Neural cell (in vitro differentiated cells): ENCODE measurements around the gene ADD1. TPM values are rescaled to one million over a fixed set of nuclear protein-coding genes. Genes with fewer than 3 reads are reported as not detected.
"Not testable (repeated sequence)": the region's sequence is repeated elsewhere in the genome, so short reads cannot be mapped to it uniquely, and the experiment has no call there.

ENCODE experiments used
- H2AFZ ChIP-seq: fragments of 200-600, 300-800 bp; sonication (generic), shearing (Covaris generic); 2 replicates; pipeline ENCODE4 v1.6.0; 2014; ENCODE audit warnings: low read depth, mild to moderate bottlenecking, antibody characterized with exemption, low read length, moderate library complexity
- H3F3A ChIP-seq: fragments of 200-600 bp; shearing (Covaris generic); 2 replicates; pipeline ENCODE4 v1.6.1; 2016; ENCODE audit warnings: mild to moderate bottlenecking, moderate library complexity, mixed read lengths, antibody characterized with exemption, low read length; ENCODE audit not compliant: insufficient read depth, poor library complexity, severe bottlenecking
- H3K27ac ChIP-seq: fragments of 200-600, 300-800 bp; sonication (generic), shearing (Covaris generic); 2 replicates; pipeline ENCODE4 v1.5.1; 2014; ENCODE audit warnings: mild to moderate bottlenecking, low read length, moderate library complexity
- H3K27me3 ChIP-seq: fragments of 300-800, 200-600 bp; sonication (generic), shearing (Covaris generic); 2 replicates; pipeline ENCODE4 v1.6.0; 2014; ENCODE audit warnings: mild to moderate bottlenecking, low read depth, low read length, moderate library complexity; ENCODE audit not compliant: insufficient read depth
- H3K36me3 ChIP-seq: fragments of 300-800, 200-600 bp; sonication (generic), shearing (Covaris generic); 2 replicates; pipeline ENCODE4 v1.5.1; 2014; ENCODE audit warnings: mild to moderate bottlenecking, antibody characterized with exemption, low read length, moderate library complexity; ENCODE audit not compliant: insufficient read depth
- H3K4me2 ChIP-seq: fragments of 300-800, 200-600 bp; sonication (generic), shearing (Covaris generic); 2 replicates; pipeline ENCODE4 v1.6.0; 2014; ENCODE audit warnings: mild to moderate bottlenecking, low read length
- H3K4me3 ChIP-seq: fragments of 300-800, 200-600 bp; sonication (generic), shearing (Covaris generic); 2 replicates; pipeline ENCODE4 v1.5.1; 2014; ENCODE audit warnings: mild to moderate bottlenecking, low read length, moderate library complexity
- H3K79me2 ChIP-seq: fragments of 200-600 bp; shearing (Covaris generic); replicated peaks from 2 replicates; pipeline ENCODE4 v1.6.0; 2014; ENCODE audit warnings: mild to moderate bottlenecking, low read length, moderate library complexity; ENCODE audit not compliant: insufficient read depth
- H3K9ac ChIP-seq: fragments of 300-800, 200-600 bp; sonication (generic), shearing (Covaris generic); 2 replicates; pipeline ENCODE4 v1.6.1; 2016; ENCODE audit warnings: mild to moderate bottlenecking, low read length, mixed read lengths
- H3K9me2 ChIP-seq: fragments of 200-600 bp; shearing (Covaris generic); 2 replicates; pipeline ENCODE4 v1.6.1; 2016; ENCODE audit warnings: mild to moderate bottlenecking, low read length, mixed read lengths; ENCODE audit not compliant: insufficient read depth
- H3K9me3 ChIP-seq: fragments of 200-600, 300-800 bp; sonication (generic), shearing (Covaris generic); 2 replicates; pipeline ENCODE4 v1.6.1; 2016; ENCODE audit warnings: mild to moderate bottlenecking, mixed run types, low read length, moderate library complexity, mixed read lengths
- H4K20me1 ChIP-seq: fragments of 200-600 bp; shearing (Covaris generic); 2 replicates; pipeline ENCODE4 v1.6.1; 2016; ENCODE audit warnings: mild to moderate bottlenecking, mixed run types; ENCODE audit not compliant: insufficient read depth
- EP300 ChIP-seq: fragments of 450-650 bp; conservative IDR thresholded peaks from 2 replicates; pipeline ENCODE4 v1.6.1; 2014; ENCODE audit warnings: antibody characterized with exemption, mild to moderate bottlenecking, moderate library complexity; ENCODE audit not compliant: poor library complexity, severe bottlenecking
- EZH2 ChIP-seq: fragments of 200-600, 300-800 bp; shearing (Covaris generic), sonication (generic); IDR thresholded peaks from 2 replicates; pipeline ENCODE4 v1.6.1; 2014; ENCODE audit warnings: antibody characterized with exemption, low read length, borderline replicate concordance, mild to moderate bottlenecking; ENCODE audit not compliant: insufficient read depth, poor library complexity, severe bottlenecking
- MXI1 ChIP-seq: fragments of 450-650 bp; conservative IDR thresholded peaks from 2 replicates; pipeline ENCODE4 v1.6.1; 2014; ENCODE audit warnings: antibody characterized with exemption, mild to moderate bottlenecking; ENCODE audit not compliant: poor library complexity, severe bottlenecking
- POLR2AphosphoS5 ChIP-seq: IDR thresholded peaks from 2 replicates; pipeline ENCODE4 v1.6.1; 2012
- RAD21 ChIP-seq: fragments of 450-650 bp; conservative IDR thresholded peaks from 2 replicates; pipeline ENCODE4 v1.6.1; 2014; ENCODE audit warnings: antibody characterized with exemption, mild to moderate bottlenecking, moderate library complexity
- SMC3 ChIP-seq: fragments of 450-650 bp; conservative IDR thresholded peaks from 2 replicates; pipeline ENCODE4 v1.6.1; 2014; ENCODE audit warnings: antibody characterized with exemption, mild to moderate bottlenecking, moderate library complexity; ENCODE audit not compliant: poor library complexity
- TAF1 ChIP-seq: IDR thresholded peaks from 2 replicates; pipeline ENCODE4 v1.6.1; 2012; ENCODE audit warnings: low read depth
- polyA plus RNA-seq: library from polyadenylated mRNA; depleted of rRNA; stranded (reverse); fragments of >200 nt; gene quantifications from 2 replicates; pipeline ENCODE4 v1.2.3, GENCODE V29; 2014
- TF ChIP-seq, protein P1 (sequence below): IDR thresholded peaks from 2 replicates; pipeline ENCODE4 v1.6.1; 2012; ENCODE audit warnings: borderline replicate concordance
- TF ChIP-seq, protein P2 (sequence below): fragments of 450-650 bp; IDR thresholded peaks from 2 replicates; pipeline ENCODE4 v1.5.1; 2014; ENCODE audit warnings: antibody characterized with exemption, mild to moderate bottlenecking, moderate library complexity; ENCODE audit not compliant: poor library complexity, severe bottlenecking

ADD1 gene
- polyA plus RNA-seq, 1 donor from 2014 or later: 190 TPM

GRCh38 chr4:2937146-2937857 is 93.7 kb downstream of the ADD1 start:
- Histone ChIP-seq H3F3A (no peaks in the 10 kb centered on the region), H3K9me3 (no peaks in the 10 kb centered on the region), H2AFZ (no peak overlapping the region), H3K27me3 (no peaks in the 10 kb centered on the region), H3K79me2 (peaks cover 14% of the 10 kb centered on the region), H3K36me3 (no peaks in the 10 kb centered on the region), H3K27ac (no peak overlapping the region), H3K9ac (no peak overlapping the region), H3K4me3 (no peak overlapping the region), H4K20me1 (no peaks in the 10 kb centered on the region), H3K9me2 (no peaks in the 10 kb centered on the region), H3K4me2 (no peak overlapping the region)
- TF ChIP-seq MXI1 (no peak), SMC3 (no peak), TAF1 (no peak), POLR2AphosphoS5 (no peak), EZH2 (no peak), RAD21 (no peak), EP300 (no peak)
- TF ChIP-seq, protein P1, sequence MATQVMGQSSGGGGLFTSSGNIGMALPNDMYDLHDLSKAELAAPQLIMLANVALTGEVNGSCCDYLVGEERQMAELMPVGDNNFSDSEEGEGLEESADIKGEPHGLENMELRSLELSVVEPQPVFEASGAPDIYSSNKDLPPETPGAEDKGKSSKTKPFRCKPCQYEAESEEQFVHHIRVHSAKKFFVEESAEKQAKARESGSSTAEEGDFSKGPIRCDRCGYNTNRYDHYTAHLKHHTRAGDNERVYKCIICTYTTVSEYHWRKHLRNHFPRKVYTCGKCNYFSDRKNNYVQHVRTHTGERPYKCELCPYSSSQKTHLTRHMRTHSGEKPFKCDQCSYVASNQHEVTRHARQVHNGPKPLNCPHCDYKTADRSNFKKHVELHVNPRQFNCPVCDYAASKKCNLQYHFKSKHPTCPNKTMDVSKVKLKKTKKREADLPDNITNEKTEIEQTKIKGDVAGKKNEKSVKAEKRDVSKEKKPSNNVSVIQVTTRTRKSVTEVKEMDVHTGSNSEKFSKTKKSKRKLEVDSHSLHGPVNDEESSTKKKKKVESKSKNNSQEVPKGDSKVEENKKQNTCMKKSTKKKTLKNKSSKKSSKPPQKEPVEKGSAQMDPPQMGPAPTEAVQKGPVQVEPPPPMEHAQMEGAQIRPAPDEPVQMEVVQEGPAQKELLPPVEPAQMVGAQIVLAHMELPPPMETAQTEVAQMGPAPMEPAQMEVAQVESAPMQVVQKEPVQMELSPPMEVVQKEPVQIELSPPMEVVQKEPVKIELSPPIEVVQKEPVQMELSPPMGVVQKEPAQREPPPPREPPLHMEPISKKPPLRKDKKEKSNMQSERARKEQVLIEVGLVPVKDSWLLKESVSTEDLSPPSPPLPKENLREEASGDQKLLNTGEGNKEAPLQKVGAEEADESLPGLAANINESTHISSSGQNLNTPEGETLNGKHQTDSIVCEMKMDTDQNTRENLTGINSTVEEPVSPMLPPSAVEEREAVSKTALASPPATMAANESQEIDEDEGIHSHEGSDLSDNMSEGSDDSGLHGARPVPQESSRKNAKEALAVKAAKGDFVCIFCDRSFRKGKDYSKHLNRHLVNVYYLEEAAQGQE: no peak

DNA sequence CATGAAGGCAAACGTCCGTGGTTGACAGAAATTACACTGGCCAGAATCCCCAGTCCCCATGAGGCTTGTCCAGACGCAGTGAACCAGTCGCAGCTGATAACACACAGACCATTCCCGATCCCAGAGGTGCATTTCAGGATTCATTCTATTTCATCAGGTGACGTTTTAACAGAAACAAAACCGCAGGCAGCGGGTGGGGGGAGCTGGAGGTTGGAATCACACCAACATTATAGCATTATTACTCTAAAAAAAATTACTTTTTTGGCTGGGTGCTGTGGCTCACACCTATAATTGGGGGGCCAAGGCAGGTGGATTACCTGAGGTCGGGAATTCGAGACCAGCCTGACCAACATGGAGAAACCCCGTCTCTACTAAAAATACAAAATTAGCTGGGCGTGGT is 94.3 kb downstream of the ADD1 start:
- Histone ChIP-seq H3K4me3 (no peak overlapping the region), H3K9ac (no peak overlapping the region), H3K4me2 (no peak overlapping the region), H4K20me1 (no peaks in the 10 kb centered on the region), H3K36me3 (no peaks in the 10 kb centered on the region), H3F3A (no peaks in the 10 kb centered on the region), H3K27ac (no peak overlapping the region), H3K9me3 (no peaks in the 10 kb centered on the region), H2AFZ (no peak overlapping the region), H3K27me3 (no peaks in the 10 kb centered on the region), H3K79me2 (peaks cover 14% of the 10 kb centered on the region), H3K9me2 (no peaks in the 10 kb centered on the region)
- TF ChIP-seq, protein P2, sequence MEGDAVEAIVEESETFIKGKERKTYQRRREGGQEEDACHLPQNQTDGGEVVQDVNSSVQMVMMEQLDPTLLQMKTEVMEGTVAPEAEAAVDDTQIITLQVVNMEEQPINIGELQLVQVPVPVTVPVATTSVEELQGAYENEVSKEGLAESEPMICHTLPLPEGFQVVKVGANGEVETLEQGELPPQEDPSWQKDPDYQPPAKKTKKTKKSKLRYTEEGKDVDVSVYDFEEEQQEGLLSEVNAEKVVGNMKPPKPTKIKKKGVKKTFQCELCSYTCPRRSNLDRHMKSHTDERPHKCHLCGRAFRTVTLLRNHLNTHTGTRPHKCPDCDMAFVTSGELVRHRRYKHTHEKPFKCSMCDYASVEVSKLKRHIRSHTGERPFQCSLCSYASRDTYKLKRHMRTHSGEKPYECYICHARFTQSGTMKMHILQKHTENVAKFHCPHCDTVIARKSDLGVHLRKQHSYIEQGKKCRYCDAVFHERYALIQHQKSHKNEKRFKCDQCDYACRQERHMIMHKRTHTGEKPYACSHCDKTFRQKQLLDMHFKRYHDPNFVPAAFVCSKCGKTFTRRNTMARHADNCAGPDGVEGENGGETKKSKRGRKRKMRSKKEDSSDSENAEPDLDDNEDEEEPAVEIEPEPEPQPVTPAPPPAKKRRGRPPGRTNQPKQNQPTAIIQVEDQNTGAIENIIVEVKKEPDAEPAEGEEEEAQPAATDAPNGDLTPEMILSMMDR: no peak
- TF ChIP-seq POLR2AphosphoS5 (no peak), EP300 (no peak), RAD21 (no peak), SMC3 (no peak), TAF1 (no peak), EZH2 (no peak), MXI1 (no peak)
- TF ChIP-seq, protein P1: no peak

DNA sequence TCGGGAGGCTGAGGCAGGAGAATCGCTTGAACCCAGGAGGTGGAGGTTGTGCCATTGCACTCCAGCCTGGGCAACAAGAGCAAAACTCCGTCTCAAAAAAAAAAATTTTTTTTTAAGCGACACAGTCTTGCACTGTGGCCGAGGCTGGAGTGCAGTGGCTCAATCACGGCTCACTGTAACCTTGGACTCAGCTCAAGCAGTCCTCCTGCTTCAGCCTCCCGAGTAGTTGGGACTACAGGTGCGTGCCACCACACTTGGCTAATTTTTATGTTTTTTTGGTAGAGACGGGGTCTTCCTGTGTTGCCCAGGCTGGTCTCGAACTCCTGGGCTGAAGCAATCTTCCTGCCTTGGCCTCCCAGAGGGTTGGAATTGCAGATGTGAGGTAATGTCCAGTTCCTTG is 94.8 kb downstream of the ADD1 start:
- H3K4me2 ChIP-seq, H3K27me3 ChIP-seq, H3K9ac ChIP-seq, H3K9me3 ChIP-seq, H4K20me1 ChIP-seq, H3K27ac ChIP-seq, H3K4me3 ChIP-seq, H2AFZ ChIP-seq, H3K36me3 ChIP-seq, H3F3A ChIP-seq, H3K9me2 ChIP-seq: not testable (repeated sequence)
- H3K79me2 ChIP-seq: peaks cover 12% of the 10 kb centered on the region
